Keratinocyte (primary cell): Measurements from ENCODE around the gene DMXL1. TPM values are rescaled to one million over a fixed set of nuclear protein-coding genes. Genes with fewer than 3 reads are reported as not detected.

Source experiments
- DNase-seq: peaks from one replicate; pipeline ENCODE4 v3.0.0-alpha.2; 2011; ENCODE audit warnings: low read depth, missing footprints, low spot score
- FAIRE-seq: peaks from 2 replicates; lab custom pipeline; 2011; peaks lifted over from hg19 to GRCh38; lab: Jason Lieb, UNC
- H2AFZ ChIP-seq: 2 replicates; pipeline ENCODE4 v1.6.0; 2012; ENCODE audit warnings: low read length, control low read depth, inconsistent platforms; ENCODE audit not compliant: control insufficient read depth
- H3K27ac ChIP-seq: 2 replicates; pipeline ENCODE4 v1.5.1; 2011; ENCODE audit warnings: low read length; ENCODE audit not compliant: control insufficient read depth, insufficient read depth
- H3K27me3 ChIP-seq: 3 replicates; pipeline ENCODE4 v1.6.0; 2011; ENCODE audit warnings: low read length; ENCODE audit not compliant: control insufficient read depth, insufficient read depth; ENCODE audit errors: extremely low read depth
- H3K36me3 ChIP-seq, 2 experiments: 2 replicates in 1 of 2; 3 replicates in 1 of 2; pipeline ENCODE4 v1.5.1; 2011; ENCODE audit warnings: low read length in 2 of 2, mild to moderate bottlenecking in 1 of 2; ENCODE audit not compliant: control insufficient read depth in 2 of 2, insufficient read depth in 2 of 2; ENCODE audit errors: extremely low read depth in 1 of 2
- H3K4me1 ChIP-seq: 3 replicates; pipeline ENCODE4 v1.5.1; 2011; ENCODE audit warnings: low read length; ENCODE audit not compliant: control insufficient read depth, insufficient read depth; ENCODE audit errors: extremely low read depth
- H3K4me2 ChIP-seq: 3 replicates; pipeline ENCODE4 v1.6.0; 2011; ENCODE audit warnings: low read depth, low read length; ENCODE audit not compliant: control insufficient read depth, insufficient read depth; ENCODE audit errors: extremely low read depth
- H3K4me3 ChIP-seq, 3 experiments: fragments of 200-600 bp in 1 of 3; sonication (generic) in 1 of 3; 2 replicates in 2 of 3; 3 replicates in 1 of 3; pipeline ENCODE4 v1.5.1; 2011 to 2016; ENCODE audit warnings: low read length in 3 of 3, mild to moderate bottlenecking in 3 of 3, control low read depth in 2 of 3, inconsistent platforms in 1 of 3, low read depth in 1 of 3, mixed read lengths in 1 of 3, mixed run types in 1 of 3, moderate library complexity in 1 of 3; ENCODE audit not compliant: control insufficient read depth in 2 of 3, insufficient read depth in 2 of 3; ENCODE audit errors: extremely low read depth in 1 of 3
- H3K79me2 ChIP-seq: 2 replicates; pipeline ENCODE4 v1.6.0; 2012; ENCODE audit warnings: low read length; ENCODE audit not compliant: control insufficient read depth, insufficient read depth
- H3K9ac ChIP-seq: 3 replicates; pipeline ENCODE4 v1.6.0; 2011; ENCODE audit warnings: low read length; ENCODE audit not compliant: control insufficient read depth, insufficient read depth; ENCODE audit errors: extremely low read depth
- H3K9me1 ChIP-seq: 3 replicates; pipeline ENCODE4 v1.6.0; 2011; ENCODE audit warnings: low read length; ENCODE audit not compliant: control insufficient read depth, insufficient read depth; ENCODE audit errors: extremely low read depth
- H3K9me3 ChIP-seq: 2 replicates; pipeline ENCODE4 v1.5.1; 2012; ENCODE audit warnings: low read depth, low read length; ENCODE audit not compliant: control insufficient read depth
- H4K20me1 ChIP-seq: 3 replicates; pipeline ENCODE4 v1.6.0; 2011; ENCODE audit warnings: low read length; ENCODE audit not compliant: control insufficient read depth, insufficient read depth; ENCODE audit errors: extremely low read depth
- EZH2 ChIP-seq: IDR thresholded peaks from one replicate; pipeline ENCODE4 v1.6.1; 2012; ENCODE audit warnings: inconsistent platforms, mild to moderate bottlenecking, low read length, moderate library complexity
- dilution Hi-C: fragments of 300-500 bp; cut with MboI; formaldehyde crosslinking; loops from one replicate; pipeline ENCODE4 v1.7.0; 2020; ENCODE audit warnings: low sequenced_read_pairs; ENCODE audit not compliant: extremely low pct_ligation_motif_present
- polyA plus RNA-seq, 5 experiments: library from polyadenylated mRNA; depleted of rRNA in 3 of 5; stranded (reverse) in 3 of 5; stranded (forward) in 1 of 5; unstranded in 1 of 5; fragments of >200 nt; gene quantifications; 1 replicate in 1 of 5; 2 replicates in 3 of 5; 3 replicates in 1 of 5; pipeline versions ENCODE4 v1.2.1 to v1.2.3, GENCODE V29; 2011 to 2012; ENCODE audit warnings: missing spikeins in 2 of 5, low read depth in 1 of 5, low replicate concordance in 1 of 5
- TF ChIP-seq, protein P1 (sequence below), 3 experiments: IDR thresholded peaks in 1 of 3; conservative IDR thresholded peaks in 1 of 3; optimal IDR thresholded peaks in 1 of 3; 2 replicates in 2 of 3; 3 replicates in 1 of 3; pipeline versions ENCODE3 to v1.5.1; 2011; ENCODE audit warnings: low read length in 3 of 3, mild to moderate bottlenecking in 3 of 3, moderate library complexity in 2 of 3, control low read depth in 1 of 3, inconsistent platforms in 1 of 3; ENCODE audit not compliant: insufficient read depth in 2 of 3; ENCODE audit errors: extremely low read depth in 1 of 3

The DMXL1 gene
- polyA plus RNA-seq, 1 donor (not counting 4 experiments of a cell fraction or from before 2014, with no cell fraction given) = 13.1 TPM

DNA sequence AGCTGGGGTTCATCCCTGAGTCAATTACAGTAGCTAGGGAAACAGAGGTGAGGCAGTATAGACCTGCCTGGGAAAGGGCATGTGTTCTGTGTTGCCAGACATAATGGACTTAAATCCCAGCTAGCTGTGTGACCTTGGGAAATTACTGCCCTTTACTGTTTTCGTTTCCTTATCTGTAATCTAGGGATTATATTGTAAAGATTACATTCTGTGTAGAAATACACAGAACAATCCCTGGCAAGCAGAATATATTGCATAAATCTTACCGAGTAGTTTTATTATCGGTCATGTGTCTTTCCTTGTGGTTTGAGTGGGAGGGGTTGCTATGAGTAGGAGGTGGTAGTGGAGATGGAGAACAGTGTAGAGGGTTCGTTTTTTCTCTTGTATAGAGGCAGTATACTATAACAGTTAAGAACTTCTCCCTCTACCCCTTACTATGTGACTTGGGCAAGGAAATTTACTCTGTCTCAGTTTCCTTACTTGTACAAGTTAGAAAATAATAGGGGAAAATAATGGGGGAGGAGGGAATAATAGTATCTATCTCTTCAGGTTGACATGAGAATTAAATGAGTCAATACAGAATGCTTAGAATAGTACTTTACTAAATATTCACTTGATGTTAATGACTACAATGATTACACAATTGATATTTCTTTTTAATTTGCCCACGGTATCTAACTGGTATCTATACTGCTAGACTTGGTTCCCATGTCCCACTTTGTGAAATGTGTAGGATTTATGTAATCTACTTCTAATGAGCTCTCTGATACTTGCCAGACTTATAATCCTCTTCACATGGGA, 7.1 kb upstream of the DMXL1 start:
- no peaks in the 10 kb centered on the region for H4K20me1 ChIP-seq
- no peak overlapping the region for H3K4me2 ChIP-seq
- H3K27me3 ChIP-seq = no peaks in the 10 kb centered on the region
- no peak overlapping the region for H3K27ac ChIP-seq
- FAIRE-seq = no peak
- no peaks in the 10 kb centered on the region for H3K9me3 ChIP-seq
- no peak overlapping the region for H3K4me3 ChIP-seq
- TF ChIP-seq, protein P1, sequence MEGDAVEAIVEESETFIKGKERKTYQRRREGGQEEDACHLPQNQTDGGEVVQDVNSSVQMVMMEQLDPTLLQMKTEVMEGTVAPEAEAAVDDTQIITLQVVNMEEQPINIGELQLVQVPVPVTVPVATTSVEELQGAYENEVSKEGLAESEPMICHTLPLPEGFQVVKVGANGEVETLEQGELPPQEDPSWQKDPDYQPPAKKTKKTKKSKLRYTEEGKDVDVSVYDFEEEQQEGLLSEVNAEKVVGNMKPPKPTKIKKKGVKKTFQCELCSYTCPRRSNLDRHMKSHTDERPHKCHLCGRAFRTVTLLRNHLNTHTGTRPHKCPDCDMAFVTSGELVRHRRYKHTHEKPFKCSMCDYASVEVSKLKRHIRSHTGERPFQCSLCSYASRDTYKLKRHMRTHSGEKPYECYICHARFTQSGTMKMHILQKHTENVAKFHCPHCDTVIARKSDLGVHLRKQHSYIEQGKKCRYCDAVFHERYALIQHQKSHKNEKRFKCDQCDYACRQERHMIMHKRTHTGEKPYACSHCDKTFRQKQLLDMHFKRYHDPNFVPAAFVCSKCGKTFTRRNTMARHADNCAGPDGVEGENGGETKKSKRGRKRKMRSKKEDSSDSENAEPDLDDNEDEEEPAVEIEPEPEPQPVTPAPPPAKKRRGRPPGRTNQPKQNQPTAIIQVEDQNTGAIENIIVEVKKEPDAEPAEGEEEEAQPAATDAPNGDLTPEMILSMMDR (optimal IDR thresholded peaks at IDR 0.05 in 1 of 3, IDR thresholded peaks at IDR 0.05 in 1 of 3, conservative IDR thresholded peaks at IDR 0.05 in 1 of 3; ENCODE audit: extremely low read depth in 1 of 3, insufficient read depth in 2 of 3, low read length in 3 of 3) = no peak
- TF ChIP-seq EZH2 = no peak
- dilution Hi-C loops = no loop called here
- no peak overlapping the region for H3K9ac ChIP-seq
- no peaks in the 10 kb centered on the region for H3K4me1 ChIP-seq
- no peak for DNase-seq
- no peak overlapping the region for H2AFZ ChIP-seq
- no peaks in the 10 kb centered on the region for H3K36me3 ChIP-seq
- H3K79me2 ChIP-seq = no peaks in the 10 kb centered on the region
- H3K9me1 ChIP-seq = no peaks in the 10 kb centered on the region

DNA sequence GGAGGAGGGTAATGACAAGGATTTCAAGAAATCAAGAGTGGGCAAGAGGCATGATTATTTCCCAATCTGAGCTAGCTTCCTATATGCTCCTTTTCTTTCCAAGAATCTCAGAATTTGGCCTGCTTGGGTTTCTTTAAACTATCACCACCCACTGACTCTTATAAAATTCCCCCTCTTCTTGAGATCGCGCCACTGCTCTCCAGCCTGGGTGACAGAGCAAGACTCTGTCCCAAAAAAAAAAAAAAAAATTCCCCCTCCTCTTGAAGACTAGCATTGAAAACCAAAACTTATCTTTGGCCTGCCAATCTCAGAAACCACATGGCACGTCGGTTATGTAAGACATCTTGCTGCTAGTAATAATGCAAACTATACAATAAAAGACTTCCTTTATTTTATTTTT, 3.4 kb upstream of the DMXL1 start:
- H3K9me1 ChIP-seq = no peaks in the 10 kb centered on the region

More for the DNA sequence above, 3.4 kb upstream of the DMXL1 start:
- H3K27ac ChIP-seq = no peak overlapping the region
- DNase-seq (no peak), FAIRE-seq (no peak)
- dilution Hi-C loops = no loop called here
- peaks cover 5% of the 10 kb centered on the region for H3K79me2 ChIP-seq
- H3K4me1 ChIP-seq = peaks cover 4% of the 10 kb centered on the region
- no peak for TF ChIP-seq EZH2
- TF ChIP-seq, protein P1 (optimal IDR thresholded peaks at IDR 0.05 in 1 of 3, IDR thresholded peaks at IDR 0.05 in 1 of 3, conservative IDR thresholded peaks at IDR 0.05 in 1 of 3; ENCODE audit: extremely low read depth in 1 of 3, insufficient read depth in 2 of 3, low read length in 3 of 3) = no peak
- no peaks in the 10 kb centered on the region for H4K20me1 ChIP-seq
- no peak overlapping the region for H3K4me3 ChIP-seq
- H3K9me3 ChIP-seq = no peaks in the 10 kb centered on the region
- no peaks in the 10 kb centered on the region for H3K36me3 ChIP-seq
- no peak overlapping the region for H2AFZ ChIP-seq
- no peaks in the 10 kb centered on the region for H3K27me3 ChIP-seq
- H3K9ac ChIP-seq = no peak overlapping the region
- no peak overlapping the region for H3K4me2 ChIP-seq
